ENCODE measurements around the gene PHF20. TPM values are rescaled to one million over a fixed set of nuclear protein-coding genes. Genes with fewer than 3 reads are reported as not detected.
"Not testable (repeated sequence)": the region's sequence is repeated elsewhere in the genome, so short reads cannot be mapped to it uniquely, and the experiment has no call there.

PHF20 gene
- total RNA-seq, 4 donors from 2014 or later: 13.6 to 33.2 (median 16.6) TPM

DNA sequence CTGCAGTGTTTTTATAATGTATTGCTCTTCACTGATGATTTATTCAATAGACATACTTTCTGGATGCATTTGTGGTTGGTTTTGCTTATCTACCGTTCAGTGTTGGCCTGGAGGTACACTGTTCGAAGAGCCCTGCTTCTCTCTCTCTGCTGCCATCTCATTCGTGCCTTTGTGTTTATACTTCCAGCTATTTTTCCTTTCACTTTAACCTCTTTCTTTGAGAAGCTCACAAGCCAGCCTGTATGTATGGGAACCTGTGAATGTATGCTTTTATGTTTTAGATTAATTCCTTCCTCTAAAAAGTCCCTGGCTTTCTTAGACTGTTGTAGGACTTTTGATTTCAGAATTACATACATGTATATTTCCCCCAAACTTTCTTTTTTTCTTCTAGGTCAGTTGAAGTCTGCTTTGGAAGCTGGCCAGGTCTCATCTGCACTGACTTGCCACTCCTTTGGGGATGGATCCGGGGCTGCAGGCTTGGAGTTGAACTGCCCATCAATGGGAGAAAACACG lies 99.5 kb downstream of the PHF20 start:
- Histone ChIP-seq H3K36me3 (peaks cover 0 to 42% (median 0%) of the 10 kb centered on the region in 3 donors), H3K9me3 (no peaks in the 10 kb centered on the region), H3K27me3 (no peaks in the 10 kb centered on the region), H3K27ac (peak overlapping the region; percentile 31 to 63 (median 49)), H3K4me3 (peak overlapping the region in 1 of 4 donors; percentile 9), H3K4me1 (peaks cover 0 to 29% (median 18%) of the 10 kb centered on the region in 3 donors)
- DNase-seq: no peak
- intact Hi-C loops (cut with DNase I): no loop called here
- no peak for TF ChIP-seq POLR2A (IDR thresholded peaks at IDR 0.05)
- TF ChIP-seq, protein P1, sequence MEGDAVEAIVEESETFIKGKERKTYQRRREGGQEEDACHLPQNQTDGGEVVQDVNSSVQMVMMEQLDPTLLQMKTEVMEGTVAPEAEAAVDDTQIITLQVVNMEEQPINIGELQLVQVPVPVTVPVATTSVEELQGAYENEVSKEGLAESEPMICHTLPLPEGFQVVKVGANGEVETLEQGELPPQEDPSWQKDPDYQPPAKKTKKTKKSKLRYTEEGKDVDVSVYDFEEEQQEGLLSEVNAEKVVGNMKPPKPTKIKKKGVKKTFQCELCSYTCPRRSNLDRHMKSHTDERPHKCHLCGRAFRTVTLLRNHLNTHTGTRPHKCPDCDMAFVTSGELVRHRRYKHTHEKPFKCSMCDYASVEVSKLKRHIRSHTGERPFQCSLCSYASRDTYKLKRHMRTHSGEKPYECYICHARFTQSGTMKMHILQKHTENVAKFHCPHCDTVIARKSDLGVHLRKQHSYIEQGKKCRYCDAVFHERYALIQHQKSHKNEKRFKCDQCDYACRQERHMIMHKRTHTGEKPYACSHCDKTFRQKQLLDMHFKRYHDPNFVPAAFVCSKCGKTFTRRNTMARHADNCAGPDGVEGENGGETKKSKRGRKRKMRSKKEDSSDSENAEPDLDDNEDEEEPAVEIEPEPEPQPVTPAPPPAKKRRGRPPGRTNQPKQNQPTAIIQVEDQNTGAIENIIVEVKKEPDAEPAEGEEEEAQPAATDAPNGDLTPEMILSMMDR (IDR thresholded peaks at IDR 0.05): no peak
- 17 to 31% methylated on average over 5 of the region's 5 CpGs for WGBS, 2 donors

DNA sequence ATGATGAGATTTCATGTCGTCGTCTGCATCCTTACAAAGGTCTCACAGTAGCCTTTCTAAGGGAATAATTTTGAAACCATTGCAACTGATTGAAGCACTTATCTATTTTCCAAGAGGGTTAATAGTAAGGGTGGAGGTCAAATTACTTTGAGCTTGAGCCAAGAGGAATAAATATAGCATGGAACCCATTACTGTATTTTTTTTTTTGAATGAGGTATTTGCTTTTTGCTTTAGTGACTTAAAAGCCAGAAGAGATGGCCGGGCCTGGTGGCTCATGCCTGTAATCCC lies 104.2 kb downstream of the PHF20 start:
- peaks cover 0 to 14% (median 0%) of the 10 kb centered on the region in 3 donors for H3K36me3 ChIP-seq
- 86 to 93% methylated on average over 3 of the region's 3 CpGs for WGBS, 2 donors
- peaks cover 0 to 26% (median 12%) of the 10 kb centered on the region in 3 donors for H3K4me1 ChIP-seq
- H3K4me3 ChIP-seq: no peak overlapping the region
- no peak for DNase-seq
- no peaks in the 10 kb centered on the region for H3K27me3 ChIP-seq
- intact Hi-C loops (cut with DNase I): no loop called here
- H3K27ac ChIP-seq: peak overlapping the region in 3 of 4 donors; percentile 3 to 39 (median 6)
- no peaks in the 10 kb centered on the region for H3K9me3 ChIP-seq
- TF ChIP-seq, protein P1 (IDR thresholded peaks at IDR 0.05): no peak
- TF ChIP-seq POLR2A (IDR thresholded peaks at IDR 0.05): no peak

DNA sequence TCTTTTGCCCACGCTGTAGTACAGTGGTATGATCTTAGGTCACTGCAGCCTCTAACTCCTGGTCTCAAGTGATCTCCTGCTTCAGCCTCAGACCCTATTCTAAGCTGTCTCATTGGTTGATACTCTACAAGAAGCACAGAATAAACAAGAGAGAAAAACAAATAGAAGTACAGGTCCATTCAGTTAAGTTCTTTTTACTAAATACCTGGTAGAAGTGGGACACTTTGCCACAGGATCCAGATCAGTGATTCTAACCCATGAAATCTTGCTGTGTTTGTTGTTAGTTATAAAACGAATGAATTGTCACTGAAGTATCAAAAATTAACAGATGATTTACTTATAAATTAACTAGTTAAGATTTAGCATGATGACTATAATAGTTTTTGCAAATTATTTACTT lies 105.8 kb downstream of the PHF20 start:
- no peak overlapping the region for H3K27ac ChIP-seq
- no peaks in the 10 kb centered on the region for H3K27me3 ChIP-seq
- intact Hi-C loops (cut with DNase I): no loop called here
- H3K4me1 ChIP-seq: peaks cover 0 to 19% (median 12%) of the 10 kb centered on the region in 3 donors
- TF ChIP-seq, protein P1 (IDR thresholded peaks at IDR 0.05): no peak
- no peak for TF ChIP-seq POLR2A (IDR thresholded peaks at IDR 0.05)
- peaks cover 0 to 5% (median 0%) of the 10 kb centered on the region in 3 donors for H3K36me3 ChIP-seq
- DNase-seq: no peak
- no peak overlapping the region for H3K4me3 ChIP-seq
- H3K9me3 ChIP-seq: no peaks in the 10 kb centered on the region
- WGBS, 2 donors: 88 to 96% methylated on average over 2 of the region's 2 CpGs

DNA sequence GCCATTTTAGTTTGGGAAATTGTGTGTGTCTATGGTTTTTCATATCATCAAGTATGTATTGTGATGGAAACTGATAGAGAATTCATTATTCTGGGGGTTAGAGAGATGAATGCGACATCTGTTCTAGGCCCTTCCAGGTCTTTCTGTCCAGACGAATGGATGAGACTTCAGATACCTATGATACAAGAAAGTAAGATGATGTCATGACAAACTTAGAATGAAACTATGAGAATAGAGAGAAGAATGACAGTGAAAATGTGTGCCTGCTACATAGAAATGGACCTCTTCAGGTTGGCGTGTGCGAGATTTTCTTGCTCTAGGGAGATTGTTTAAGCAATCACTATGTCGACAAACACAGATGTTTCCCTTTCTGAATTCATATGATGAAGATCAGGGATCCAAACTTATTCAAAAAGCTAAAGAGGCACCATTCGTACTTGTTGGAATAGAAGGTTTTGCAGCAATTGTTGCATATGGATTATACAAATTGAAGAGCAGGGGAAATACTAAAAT lies 106.4 kb downstream of the PHF20 start:
- intact Hi-C loops (cut with DNase I): no loop called here
- Histone ChIP-seq H3K4me1 (peaks cover 0 to 19% (median 12%) of the 10 kb centered on the region in 3 donors), H3K9me3 (no peaks in the 10 kb centered on the region), H3K27ac (peak overlapping the region in 1 of 4 donors; percentile 11), H3K27me3 (no peaks in the 10 kb centered on the region), H3K36me3 (peaks cover 0 to 5% (median 0%) of the 10 kb centered on the region in 3 donors), H3K4me3 (no peak overlapping the region)
- 75 to 92% methylated on average over 6 of the region's 6 CpGs for WGBS, 2 donors
- TF ChIP-seq POLR2A (IDR thresholded peaks at IDR 0.05): no peak
- TF ChIP-seq, protein P1 (IDR thresholded peaks at IDR 0.05): no peak
- DNase-seq: no peak

DNA sequence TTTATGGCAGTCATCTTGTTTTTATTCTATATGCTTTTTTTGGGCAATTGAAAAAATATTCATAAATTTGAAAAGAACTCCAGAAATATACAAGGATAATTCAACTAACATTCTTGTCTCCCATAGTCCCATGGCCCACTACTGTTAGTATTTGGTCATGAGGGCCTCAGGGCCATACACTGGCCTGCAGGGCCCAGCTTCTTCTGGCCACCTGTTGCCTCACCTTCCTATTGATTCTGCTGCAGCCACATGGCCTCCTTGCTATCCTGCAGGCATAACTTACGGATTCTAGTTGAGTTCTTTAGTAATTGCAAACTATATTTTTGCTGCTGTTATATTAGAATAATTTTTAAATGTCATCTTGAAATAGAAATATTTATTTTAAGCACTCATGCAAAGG lies 109.9 kb downstream of the PHF20 start:
- Histone ChIP-seq H3K27ac (peak overlapping the region in 1 of 4 donors; percentile 83), H3K9me3 (no peaks in the 10 kb centered on the region), H3K36me3 (peaks cover 0 to 12% (median 0%) of the 10 kb centered on the region in 3 donors), H3K27me3 (no peaks in the 10 kb centered on the region), H3K4me1 (peaks cover 0 to 22% (median 5%) of the 10 kb centered on the region in 3 donors), H3K4me3 (no peak overlapping the region)
- no peak for DNase-seq
- TF ChIP-seq, protein P1 (IDR thresholded peaks at IDR 0.05): no peak
- no peak for TF ChIP-seq POLR2A (IDR thresholded peaks at IDR 0.05)
- intact Hi-C loops (cut with DNase I): no loop called here
- 81 to 89% methylated on average over 1 of the region's 1 CpG for WGBS, 2 donors

DNA sequence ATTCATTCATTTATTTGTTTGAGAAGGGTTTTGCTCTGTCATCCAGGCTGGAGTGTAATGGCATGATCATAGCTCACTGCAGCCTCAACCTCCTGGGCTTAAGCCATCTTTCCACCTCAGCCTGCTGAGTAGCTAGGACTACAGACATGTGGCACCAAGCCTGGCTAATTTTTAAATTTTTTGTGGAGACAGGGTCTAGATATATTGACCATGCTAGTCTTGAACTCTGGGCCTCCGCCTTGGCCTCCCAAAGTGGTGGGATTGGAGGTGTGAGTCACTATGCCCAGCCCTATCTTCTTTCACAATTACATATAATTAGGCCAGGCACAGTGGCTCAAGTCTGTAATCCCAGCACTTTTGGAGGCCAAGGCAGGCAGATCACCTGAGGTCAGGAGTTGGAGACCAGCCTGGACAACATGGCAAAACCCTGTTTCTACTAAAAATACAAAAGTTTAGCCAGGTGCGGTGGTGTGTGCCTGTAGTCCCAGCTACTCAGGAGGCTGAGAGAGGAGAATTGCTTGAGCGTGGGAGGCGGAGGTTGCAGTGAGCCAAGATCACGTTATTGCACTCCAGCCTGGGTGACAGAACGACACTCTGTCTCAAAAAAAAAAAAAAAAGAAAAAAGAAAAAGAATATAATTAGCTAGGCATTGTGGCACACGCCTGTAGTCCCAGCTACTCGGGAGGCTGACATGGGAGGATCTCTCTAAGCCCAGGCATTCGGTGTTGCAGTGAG lies 110.8 kb downstream of the PHF20 start:
- peak overlapping the region; percentile 58 to 94 (median 84) for H3K27ac ChIP-seq
- H3K27me3 ChIP-seq; H3K4me3 ChIP-seq; intact Hi-C loops (cut with DNase I); H3K9me3 ChIP-seq; DNase-seq: not testable (repeated sequence)
- H3K36me3 ChIP-seq: peaks cover 0 to 19% (median 0%) of the 10 kb centered on the region in 3 donors
- WGBS, 2 donors: 91 to 96% methylated on average over 8 to 9 of the region's 9 CpGs
- peaks cover 0 to 22% (median 5%) of the 10 kb centered on the region in 3 donors for H3K4me1 ChIP-seq

Data from esophagus squamous epithelium (tissue), 5 donors.